ENCODE results near the gene LY6G6C.

Gene LY6G6C

DNA sequence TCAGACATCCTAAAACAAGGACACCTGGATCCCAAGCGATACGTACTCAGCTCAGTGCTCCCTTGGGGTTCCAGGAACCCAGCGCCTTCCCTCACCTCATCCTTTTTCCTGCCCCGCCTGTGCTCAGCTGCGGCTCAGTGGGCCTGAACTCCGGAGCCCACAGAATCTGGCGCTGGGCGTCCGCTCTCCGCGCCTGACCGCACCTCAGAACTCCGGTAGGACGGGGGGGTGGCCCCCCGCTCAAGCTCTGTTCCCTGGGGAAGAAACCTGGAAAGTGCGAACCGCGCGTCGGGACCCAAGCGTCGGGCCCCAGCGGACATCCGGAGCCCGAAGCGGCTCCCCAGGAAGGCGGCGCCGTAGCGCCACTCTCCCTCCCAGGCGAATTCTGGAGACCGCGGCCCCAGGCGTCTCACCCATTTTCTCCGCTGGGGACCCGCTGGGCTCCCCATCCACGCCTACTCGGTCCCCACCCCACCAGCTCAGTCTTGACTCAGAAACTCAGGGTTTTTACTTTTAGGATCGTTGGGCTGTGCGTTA lies 40.3 kb downstream of the LY6G6C start:
- H3K4me3 ChIP-seq (ENCODE audit: control insufficient read depth, low read depth, low read length) = peak overlapping the region; percentile 48
- no peak for DNase-seq (ENCODE audit: low read depth)
- TF ChIP-seq, protein P1, sequence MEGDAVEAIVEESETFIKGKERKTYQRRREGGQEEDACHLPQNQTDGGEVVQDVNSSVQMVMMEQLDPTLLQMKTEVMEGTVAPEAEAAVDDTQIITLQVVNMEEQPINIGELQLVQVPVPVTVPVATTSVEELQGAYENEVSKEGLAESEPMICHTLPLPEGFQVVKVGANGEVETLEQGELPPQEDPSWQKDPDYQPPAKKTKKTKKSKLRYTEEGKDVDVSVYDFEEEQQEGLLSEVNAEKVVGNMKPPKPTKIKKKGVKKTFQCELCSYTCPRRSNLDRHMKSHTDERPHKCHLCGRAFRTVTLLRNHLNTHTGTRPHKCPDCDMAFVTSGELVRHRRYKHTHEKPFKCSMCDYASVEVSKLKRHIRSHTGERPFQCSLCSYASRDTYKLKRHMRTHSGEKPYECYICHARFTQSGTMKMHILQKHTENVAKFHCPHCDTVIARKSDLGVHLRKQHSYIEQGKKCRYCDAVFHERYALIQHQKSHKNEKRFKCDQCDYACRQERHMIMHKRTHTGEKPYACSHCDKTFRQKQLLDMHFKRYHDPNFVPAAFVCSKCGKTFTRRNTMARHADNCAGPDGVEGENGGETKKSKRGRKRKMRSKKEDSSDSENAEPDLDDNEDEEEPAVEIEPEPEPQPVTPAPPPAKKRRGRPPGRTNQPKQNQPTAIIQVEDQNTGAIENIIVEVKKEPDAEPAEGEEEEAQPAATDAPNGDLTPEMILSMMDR (IDR thresholded peaks at IDR 0.05; ENCODE audit: control insufficient read depth, insufficient read depth, low read depth, low read length, missing control alignments) = no peak

DNA sequence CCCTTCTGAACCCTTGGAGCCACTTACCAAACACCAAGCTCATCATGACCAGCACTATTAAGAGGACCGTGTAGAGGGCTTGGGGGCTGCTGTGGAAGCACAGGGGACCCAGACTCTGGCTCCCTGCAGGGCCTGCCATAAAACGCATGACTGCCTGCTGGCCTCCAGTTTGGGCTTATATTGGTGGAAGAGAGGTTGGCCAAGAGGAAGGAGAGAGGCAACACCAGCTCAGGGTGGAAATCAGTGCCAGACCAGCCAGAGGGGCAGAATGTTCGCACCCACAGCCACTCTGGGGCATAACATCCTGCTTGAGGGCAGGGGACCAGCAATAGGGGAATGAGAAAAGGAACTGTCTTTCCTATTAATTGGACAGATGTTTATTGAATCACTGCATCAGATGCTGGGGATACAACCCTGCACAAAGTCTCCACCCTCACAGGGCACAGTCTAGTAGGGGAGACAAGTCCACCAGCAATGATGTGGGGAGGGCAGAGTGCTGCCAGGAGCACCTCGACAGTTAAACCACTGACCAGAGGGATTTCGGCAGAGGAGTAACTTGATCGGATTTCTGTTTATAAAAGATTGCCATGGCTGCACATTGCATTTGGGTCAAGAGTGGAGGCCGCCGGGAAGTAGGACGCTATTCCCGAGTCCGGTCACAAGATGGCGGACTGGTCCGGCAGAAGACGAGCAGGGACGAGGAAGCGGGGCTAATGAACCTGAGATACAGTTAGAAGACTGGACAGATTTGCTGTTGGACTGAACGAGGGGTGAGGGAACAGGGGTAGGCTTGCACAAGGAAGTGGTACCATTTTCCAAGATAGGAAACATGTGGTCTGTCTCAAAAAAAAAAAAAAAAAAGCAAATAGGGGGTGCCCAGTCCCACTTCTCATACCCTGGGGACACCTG lies 41.1 kb downstream of the LY6G6C start, which contains the start of gene LY6G5C:
TSS of gene LY6G5C (minus strand) at position 842 of the 909 bp plus-strand sequence. CDS start at position 148, 694 bp downstream.
- peak; percentile 81 for DNase-seq (ENCODE audit: low read depth)
- TF ChIP-seq, protein P1 (IDR thresholded peaks at IDR 0.05; ENCODE audit: control insufficient read depth, insufficient read depth, low read depth, low read length, missing control alignments) = peak; percentile 86
- H3K4me3 ChIP-seq (ENCODE audit: control insufficient read depth, low read depth, low read length) = peak within 1 kb of the TSS; percentile 48

DNA sequence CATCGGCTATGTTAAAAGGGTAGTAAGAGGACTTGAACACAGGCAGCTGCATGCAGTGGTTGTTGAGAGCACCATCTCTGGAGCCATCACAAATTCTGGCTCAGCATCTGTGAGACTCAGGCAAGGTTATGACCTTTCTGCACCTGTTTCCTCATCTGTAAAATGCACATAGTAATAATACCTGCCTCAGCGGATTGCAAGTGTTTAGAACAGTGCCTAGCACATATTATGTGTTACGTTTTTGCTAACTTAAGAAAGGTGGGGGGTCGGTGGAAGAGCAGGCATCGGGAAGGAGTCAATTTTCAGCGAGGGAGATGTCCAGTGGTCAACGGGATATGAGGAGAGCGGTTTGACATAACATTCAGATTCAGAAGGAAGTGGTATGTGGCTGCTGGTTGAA lies 43.6 kb downstream of the LY6G6C start:
- H3K4me3 ChIP-seq (ENCODE audit: control insufficient read depth, low read depth, low read length) = no peak overlapping the region
- DNase-seq (ENCODE audit: low read depth) = no peak
- TF ChIP-seq, protein P1 (IDR thresholded peaks at IDR 0.05; ENCODE audit: control insufficient read depth, insufficient read depth, low read depth, low read length, missing control alignments) = no peak

DNA sequence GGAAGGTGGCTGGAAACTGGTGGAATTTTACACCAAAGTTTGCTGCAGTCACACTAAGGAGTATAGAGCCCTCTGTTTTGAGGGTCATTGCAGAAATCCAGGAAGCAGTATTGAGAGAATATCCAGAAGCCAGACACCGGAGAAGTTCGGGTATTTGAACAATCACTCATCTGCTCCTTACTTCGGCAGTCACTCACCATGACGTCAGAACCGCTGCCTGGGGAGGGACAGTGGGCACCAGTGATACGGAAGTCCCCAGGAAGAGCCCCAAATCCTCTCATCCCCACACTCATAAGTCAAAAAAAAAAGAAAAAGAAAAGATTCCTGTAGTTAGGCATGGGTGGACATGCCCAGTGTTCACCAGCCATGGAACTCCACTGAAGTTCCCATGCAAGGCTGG lies 44.6 kb downstream of the LY6G6C start:
- no peak overlapping the region for H3K4me3 ChIP-seq (ENCODE audit: control insufficient read depth, low read depth, low read length)
- no peak for DNase-seq (ENCODE audit: low read depth)
- TF ChIP-seq, protein P1 (IDR thresholded peaks at IDR 0.05; ENCODE audit: control insufficient read depth, insufficient read depth, low read depth, low read length, missing control alignments) = no peak

DNA sequence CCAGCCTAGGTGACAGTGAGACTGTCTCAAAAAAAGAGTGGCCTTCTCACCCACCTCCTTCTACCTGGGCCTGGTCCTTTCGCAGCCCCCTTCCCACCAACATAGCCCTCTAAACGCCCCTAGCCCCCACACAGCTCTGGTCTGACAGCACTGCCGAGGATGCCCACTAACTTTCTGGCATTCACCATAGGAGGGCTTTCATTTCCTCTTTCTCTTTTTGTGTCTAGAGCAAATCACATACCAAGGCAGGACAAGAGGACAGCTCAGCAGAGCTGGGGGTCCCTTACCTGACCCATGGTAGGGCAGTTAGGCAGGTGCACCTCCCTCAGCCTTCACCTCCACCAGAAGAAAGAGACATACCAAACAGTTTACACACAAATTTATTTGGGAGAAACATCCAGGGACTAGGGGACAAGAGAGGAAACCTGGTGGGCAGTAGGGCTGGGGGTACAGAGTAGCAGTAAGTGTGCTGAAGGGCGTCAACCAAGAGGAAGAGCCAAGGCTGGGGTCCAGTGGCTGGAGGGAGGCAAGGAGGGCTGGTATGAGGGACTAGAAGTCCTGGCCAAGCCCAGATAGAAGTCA lies 45.1 kb downstream of the LY6G6C start:
- DNase-seq (ENCODE audit: low read depth) = no peak
- no peak overlapping the region for H3K4me3 ChIP-seq (ENCODE audit: control insufficient read depth, low read depth, low read length)
- TF ChIP-seq, protein P1 (IDR thresholded peaks at IDR 0.05; ENCODE audit: control insufficient read depth, insufficient read depth, low read depth, low read length, missing control alignments) = no peak

DNA sequence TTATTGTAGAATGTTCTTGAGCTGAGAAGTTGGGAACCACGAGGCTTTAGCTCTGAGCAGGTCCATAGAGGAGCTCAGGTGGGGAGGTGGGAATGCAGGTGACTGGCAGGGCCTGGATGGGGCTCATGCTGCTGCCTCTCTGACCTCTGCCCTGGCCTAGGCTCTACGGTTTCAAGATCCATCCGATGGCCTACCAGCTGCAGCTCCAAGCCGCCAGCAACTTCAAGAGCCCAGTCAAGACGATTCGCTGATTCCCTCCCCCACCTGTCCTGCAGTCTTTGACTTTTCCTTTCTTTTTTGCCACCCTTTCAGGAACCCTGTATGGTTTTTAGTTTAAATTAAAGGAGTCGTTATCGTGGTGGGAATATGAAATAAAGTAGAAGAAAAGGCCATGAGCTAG lies 51.9 kb downstream of the LY6G6C start, which contains the start of gene LY6G5B:
TSS of gene LY6G5B (plus strand) at position 301 of the 400 bp plus-strand sequence. CDS start 975 bp downstream, outside the sequence.
- DNase-seq (ENCODE audit: low read depth) = no peak
- no peak within 1 kb of the TSS for H3K4me3 ChIP-seq (ENCODE audit: control insufficient read depth, low read depth, low read length)
- TF ChIP-seq, protein P1 (IDR thresholded peaks at IDR 0.05; ENCODE audit: control insufficient read depth, insufficient read depth, low read depth, low read length, missing control alignments) = no peak

All from AG09309 (cell line).